GM21515 (cell line): Measurements from ENCODE around the gene VDAC1.
"Not testable (repeated sequence)": the region's sequence is repeated elsewhere in the genome, so short reads cannot be mapped to it uniquely, and the experiment has no call there.

Source experiments
- ATAC-seq: cut with Tn5 transposase; IDR thresholded peaks from one replicate; pipeline ENCODE4 v1.9.1; 2021; ENCODE audit not compliant: unreplicated experiment

VDAC1 gene

DNA sequence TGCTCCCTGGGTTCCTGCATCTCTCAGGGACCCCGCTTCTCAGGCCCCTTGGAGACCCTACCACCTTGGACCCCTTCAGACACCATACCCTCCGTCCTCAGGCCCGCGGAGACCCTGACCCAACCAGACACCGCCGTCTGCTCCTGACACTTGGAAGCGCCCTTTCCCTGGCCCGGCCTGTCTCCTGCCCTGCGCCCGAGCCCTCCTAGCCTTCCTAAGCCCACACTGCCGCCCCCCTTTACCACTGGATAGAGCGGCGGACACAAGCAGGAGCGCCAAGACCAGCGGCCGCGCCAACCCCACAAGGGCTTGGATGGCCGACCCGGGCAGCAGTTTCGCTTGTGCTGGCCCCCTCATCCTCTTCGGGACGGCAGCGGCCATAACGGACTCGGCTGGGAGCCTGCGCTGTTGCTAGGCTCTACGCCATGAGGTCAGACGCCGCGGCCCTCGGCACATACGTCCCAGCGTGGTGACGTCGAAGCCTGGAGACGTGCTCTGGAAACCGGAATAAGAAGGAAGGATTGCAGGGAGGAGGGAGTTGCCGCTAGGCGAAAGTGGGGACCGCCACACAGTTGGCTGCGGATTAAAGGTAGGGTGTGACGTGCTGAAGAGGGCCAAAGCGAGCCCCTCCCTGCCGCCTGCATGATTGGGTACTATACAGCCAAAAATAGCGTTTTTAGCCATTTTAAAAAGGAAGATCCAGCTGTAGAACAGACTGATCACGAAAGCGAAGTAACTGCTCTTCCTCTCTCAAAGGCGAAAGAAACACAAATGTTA, 36.4 kb downstream of the VDAC1 start, which contains the start of gene C5orf15:
TSS of gene C5orf15 (minus strand) at position 422 of the 777 bp plus-strand sequence. CDS start at position 381, 41 bp downstream.
- ATAC-seq, result peak; percentile 97

DNA sequence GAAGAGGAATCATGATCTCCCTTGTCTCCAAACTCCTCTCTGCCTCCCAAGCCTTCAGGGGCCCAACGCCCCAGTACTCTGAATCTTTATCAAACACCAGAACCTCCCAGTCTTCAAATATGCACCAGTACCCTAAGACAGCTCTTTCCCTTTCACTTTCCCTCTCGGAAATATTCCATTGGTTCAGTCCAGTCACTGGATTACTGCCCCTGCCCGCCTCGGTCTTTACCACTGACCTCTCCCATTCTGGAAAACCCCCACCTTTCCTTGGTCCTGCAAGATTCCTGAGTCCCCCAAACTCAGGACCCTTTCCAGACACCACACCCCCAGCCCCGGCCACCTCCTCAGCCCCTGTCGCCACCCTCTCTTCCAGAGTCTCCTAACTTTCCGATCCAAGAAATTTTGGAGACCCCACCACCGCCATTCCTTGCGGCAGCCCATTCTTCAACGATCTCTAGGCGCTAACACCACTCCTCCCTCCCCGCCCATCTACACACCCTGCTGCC, 37.0 kb downstream of the VDAC1 start:
- ATAC-seq, result peak; percentile 1

DNA sequence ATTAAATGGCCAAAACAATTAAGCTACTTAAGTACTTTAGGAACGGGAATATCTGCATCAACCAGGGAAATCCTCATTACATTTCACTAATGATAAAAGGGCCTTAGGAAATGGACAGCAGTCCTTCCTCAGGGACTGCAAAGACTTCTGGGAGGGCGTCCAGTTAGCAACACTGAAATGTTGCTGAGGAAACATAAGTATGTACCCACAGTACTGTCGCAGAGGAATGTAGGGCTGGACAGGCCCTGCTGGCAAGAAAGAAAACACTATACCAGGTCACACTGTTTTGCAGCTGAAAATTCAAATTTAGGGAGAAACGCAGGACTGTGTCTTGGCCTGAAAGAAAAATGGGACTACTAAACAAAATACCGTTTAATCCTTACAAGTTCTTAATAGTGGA, 37.7 kb downstream of the VDAC1 start:
- no peak for ATAC-seq

DNA sequence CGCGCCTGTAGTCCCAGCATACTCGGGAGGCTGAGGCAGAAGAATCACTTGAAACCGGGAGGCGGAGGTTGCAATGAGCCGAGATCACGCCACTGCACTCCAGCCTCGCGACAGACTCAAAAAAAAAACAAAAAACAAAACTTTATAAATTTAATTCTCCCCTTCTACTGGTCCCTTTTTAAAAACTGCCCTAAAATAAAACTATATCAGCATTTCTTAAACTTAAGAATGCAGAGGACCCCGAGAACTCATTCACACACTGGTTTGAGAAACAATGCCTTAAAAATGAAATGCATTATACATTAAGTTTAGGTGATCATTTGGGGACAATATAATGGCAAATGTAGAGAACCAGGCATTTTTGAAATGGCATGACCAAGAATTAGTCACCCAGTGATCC, 38.7 kb downstream of the VDAC1 start:
- no peak for ATAC-seq

DNA sequence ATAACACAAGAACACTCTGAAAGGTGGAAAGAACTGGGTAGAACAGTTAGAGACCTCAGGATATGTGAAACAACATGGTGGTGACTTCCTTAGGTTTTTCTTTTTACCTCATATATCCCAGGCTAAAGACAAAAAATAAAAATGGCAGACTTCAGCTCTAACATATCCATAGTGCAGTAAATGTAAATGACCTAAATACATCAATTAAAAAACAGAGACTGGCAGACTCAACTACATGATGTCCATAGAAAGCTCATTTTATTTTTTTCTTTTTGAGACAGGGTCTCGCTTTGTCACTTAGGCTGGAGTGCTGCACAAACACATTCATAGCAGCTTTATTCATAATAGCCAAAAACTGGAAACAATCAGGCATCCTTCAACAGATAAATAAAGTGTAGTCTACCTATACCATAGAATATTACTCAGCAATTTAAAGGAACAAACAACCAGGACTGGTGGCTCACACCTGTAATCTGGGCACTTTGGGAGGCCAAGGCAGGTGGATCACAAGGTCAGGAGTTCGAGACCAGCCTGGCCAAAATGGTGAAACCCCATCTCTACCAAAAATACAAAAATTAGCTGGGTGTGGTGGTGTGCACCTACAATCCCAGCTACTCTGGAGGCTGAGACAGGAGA, 41.2 kb downstream of the VDAC1 start:
- ATAC-seq, result no peak

DNA sequence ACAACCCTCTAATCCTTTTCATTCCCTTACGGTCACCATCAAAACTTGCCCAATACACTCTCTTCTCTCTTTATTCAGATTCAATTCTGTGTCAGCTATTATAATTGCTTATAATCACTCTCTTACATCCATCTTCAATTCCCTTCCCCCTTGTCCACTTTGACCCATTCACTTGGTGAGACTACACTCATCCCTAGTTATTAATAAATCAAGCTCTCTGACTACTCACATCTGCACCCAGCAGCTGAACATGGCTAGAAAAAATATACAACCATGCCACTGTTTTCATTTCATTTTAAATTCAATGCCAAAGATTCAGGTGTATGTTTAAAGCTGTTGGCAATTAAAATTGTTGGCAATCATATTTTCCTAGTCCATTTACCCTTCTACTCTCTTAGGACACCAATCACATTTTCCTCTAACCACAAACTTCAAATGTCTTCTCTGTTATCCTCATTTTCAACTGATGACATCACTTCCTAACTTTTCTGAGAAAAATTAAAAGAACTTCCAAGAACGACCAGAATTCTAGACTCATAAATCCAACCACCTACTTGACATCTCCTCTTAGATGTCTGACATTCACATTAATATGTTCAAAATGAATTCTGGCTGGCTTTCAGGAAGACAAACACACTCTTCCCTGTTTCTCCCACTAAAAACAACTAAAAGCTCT, 41.8 kb downstream of the VDAC1 start:
- ATAC-seq, result no peak

DNA sequence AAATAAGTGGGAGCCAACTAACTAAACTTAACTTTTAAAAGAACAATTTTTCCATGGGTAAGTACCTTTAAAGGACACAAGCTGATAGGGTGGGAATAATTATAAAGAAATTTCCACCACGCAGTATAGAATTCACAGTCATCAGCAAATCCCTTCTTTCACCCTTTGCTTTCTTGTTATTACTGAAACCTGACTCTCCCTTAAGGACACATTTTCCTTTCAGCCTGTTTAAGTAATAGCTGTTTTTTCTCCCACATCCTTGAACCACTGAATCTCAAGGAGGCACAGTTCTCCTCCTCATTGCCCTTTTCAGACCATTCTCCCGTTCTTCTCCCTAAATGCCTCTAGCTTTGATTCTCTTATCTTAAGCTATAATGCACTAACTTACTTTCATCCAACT, 42.6 kb downstream of the VDAC1 start:
- ATAC-seq, result no peak

DNA sequence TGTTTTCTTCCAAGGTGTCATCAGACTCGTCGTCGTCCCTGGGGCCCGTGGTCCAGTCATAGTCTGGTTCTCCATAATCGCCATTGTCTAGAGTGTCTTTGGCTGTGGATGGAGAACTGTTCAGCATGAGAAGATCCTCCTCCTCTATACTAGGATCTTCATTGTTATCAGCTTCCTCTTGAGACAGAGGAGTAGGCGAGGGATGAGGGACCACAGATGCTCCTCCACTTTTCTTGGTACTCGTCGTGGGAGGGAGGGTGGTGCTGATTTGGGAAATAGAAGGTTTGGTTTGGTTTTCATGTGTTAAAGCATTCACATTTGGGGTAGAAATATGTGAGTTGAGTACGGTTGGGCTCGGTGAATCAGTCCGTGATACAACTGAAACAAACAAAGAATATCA, 45.1 kb downstream of the VDAC1 start:
- no peak for ATAC-seq

DNA sequence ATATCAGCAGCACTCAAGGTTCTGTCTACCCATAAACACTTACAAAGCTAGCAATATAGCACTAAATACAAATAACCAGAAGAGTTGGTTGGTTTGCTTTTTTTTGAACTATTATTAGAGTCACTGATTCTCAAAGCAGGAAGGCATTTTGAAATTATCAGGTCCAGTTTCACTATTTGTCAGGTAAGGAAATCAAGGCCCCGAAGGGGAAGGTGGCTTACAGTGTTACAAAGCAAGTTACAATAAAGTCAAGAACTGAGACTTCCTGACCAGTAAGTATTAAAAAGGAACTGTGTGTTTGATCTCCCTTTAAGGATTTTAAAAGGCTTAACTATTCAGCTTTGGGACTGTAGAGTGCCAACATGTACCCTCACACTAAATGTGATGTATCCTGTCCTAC, 47.2 kb downstream of the VDAC1 start:
- ATAC-seq, result no peak

DNA sequence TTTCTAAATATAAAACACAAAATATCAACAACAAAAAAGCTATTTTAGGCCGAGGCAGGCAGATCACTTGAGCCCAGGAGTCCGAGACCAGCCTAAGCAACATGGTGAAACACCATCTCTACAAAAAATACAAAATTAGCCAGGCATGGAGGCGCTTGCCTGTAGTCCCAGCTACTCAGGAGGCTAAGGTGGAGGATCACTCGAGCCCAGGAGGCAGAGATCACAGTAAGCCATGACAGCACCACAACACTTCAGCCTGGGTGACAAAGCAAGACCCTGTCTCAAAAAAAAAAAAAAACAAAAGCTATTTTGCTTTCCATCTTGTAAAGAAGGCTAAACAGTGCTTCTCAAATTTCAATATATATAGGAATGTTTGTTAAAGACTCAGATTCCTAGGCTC, 47.7 kb downstream of the VDAC1 start:
- ATAC-seq, result no peak

DNA sequence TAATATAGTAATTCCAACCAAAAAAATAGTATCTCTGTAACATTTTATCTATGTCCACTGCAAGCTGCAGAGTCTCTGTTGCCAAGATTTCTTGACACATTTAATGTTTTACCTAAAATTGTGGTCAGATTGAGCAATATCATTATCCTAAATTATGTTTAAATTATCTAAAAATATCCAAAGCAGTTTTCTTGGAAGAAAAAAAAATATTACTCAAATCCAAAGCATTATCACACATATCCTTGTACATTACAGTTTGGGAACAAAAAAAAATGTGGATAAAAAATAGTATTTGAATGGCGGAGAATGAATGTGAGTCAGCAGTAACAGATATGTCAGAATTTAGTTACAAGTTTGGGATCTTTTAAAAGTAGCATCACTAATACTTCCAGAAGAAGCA, 48.6 kb downstream of the VDAC1 start:
- not testable (repeated sequence) for ATAC-seq

DNA sequence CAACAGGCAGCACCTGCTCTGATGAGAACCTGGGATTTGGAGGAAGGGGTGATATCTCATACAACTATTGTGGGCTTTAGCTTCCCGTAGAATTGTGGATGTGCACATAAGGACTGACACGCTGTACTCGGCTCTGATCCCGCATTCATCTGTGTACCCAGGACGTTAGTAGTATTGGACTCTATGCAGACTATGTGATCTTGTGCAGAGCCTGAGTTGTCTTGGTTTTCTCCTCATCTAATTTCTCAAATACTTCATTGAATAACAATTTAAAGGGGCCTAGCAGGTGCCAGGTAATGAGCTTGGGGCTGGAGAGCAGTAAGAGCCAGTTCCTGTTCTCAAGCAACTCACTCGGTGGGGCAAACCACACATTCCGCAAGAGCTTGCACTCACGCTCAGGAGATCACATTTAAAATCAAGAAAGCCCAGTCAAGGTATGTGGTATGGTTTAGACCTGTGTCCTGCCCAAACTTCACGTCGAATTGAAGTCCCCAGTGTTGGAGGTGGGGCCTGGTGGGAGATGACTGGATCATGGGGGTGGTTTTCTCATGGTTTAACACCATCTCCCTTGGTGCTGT, 51.1 kb downstream of the VDAC1 start:
- ATAC-seq, result no peak

DNA sequence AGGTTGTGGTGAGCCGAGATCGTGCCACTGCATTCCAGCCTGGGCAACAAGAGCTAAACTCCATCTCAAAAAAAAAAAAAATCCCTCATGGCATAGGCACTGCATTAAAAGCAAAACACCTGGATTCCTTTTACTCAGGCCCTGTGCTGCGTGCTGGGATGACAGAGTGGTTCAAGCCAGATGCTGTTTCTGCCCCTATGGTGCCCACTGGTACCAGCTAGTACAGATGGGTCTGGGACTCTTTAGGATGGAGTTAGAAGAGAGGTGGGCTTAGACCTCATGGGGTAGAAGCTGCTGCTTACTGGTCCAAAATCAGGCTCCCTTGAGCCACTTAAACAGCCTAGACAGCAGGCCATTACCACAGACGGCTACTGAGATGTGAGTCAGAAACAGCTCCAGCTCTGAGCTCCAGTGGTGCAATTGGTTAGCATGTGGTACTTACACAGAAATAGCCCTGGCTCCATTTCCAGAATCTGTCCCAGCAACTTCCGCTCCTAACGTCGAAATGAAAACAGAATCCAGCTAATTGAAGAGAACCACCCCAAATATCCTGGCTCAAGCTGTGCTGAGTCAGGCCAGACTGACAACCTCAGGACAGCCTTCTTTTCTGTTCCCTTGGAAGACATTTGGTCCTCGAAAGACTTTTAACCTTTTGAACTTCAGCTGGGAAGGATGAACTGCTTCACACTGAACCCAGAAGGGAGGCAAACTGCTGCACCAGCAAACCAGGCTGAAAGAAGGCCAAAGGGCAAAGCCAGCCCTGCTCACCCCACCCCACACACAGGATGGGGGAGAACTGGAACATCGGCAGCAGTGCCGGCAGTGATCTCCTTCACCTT, 51.8 kb downstream of the VDAC1 start:
- ATAC-seq, result no peak

DNA sequence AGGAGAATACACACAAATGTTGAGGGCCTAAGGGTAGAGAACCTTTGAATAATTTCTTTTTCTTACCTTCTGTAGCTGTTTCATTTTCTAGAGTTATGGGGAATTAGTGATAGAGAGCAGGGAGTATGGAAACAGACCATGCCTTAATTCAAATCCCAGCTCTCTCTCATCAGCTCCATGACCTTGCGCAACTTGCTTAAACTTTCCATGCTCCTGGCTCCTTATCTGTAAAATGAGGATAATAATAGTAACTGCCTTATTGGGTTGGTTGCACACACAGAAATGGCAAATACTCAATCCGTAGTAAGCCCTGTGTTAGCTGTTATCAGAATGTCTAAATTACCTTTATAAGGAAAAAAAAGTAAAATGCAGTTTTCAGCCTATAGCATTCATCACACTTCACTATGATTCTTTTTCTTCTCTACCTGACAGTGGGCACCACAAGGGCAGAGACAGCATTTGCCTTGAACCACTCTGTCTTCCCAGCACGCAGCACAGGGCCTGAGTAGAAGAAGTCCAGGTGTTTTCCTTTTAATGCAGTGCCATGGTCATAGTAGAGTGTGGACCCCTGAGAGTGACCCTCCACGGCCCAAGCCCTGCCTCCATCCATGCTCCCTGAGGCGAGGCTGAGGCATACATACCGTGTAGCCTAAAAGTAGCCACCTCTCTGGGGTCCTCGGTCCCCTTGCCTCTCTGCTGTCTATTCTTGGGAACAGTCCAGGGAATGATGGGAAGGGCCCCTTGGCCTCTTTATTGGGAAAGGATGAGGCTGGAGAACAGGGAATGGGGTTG, 53.8 kb downstream of the VDAC1 start:
- no peak for ATAC-seq

DNA sequence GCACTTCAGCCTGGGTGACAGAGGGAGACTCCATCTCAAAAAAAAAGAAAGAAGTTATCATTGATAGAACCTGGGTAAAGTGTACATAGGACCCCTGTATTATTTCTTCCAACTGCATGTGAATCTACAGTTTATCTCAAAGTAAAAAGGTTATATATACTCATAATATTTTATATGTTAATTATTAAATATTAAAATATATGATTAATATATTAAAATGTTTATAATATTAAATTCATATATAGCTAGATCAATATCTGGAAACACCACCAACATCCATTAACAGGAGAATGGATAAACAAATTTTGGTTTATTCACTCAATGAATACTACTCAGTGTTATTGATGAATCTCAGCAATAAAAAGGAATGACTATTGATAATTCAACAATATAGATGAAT, 56.1 kb downstream of the VDAC1 start:
- no peak for ATAC-seq

DNA sequence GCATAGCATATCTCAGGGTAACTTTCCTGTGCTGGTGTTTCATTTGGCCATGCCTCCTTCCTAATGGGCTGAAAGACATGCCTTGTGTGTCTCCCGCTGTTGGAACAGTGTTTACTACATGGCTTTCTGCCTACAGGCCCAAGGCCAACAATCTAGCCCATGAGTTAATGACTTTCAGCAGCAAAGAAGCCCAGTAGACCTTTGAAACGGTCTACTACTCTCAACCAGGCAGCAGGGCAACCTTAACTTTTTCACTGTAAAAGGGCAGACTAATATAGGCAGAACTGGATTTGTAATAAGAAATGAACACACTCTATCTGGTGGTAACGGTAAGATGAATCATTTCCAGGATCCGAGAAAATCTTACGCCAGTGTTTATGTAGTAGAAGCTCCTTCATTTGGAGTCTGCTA, 57.3 kb downstream of the VDAC1 start:
- no peak for ATAC-seq

DNA sequence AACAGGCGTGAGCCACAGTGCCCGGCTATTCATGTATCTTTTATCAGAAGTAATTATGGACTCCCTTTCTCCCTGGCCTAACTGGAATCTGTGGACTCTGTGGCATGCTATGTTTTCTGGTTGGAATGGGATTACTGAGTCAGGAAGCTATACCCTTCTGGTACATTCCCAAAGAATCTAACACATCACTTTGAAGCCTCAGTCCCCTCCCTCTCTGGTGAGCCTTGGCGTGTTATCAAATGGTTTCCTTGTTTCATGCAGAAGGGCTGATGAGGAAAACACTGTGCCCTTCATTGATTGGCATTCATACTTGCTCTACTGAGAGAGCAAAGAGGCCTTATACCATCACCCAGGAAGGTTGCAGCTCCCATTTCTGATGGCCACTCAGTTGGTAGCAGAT, 59.2 kb downstream of the VDAC1 start:
- no peak for ATAC-seq

DNA sequence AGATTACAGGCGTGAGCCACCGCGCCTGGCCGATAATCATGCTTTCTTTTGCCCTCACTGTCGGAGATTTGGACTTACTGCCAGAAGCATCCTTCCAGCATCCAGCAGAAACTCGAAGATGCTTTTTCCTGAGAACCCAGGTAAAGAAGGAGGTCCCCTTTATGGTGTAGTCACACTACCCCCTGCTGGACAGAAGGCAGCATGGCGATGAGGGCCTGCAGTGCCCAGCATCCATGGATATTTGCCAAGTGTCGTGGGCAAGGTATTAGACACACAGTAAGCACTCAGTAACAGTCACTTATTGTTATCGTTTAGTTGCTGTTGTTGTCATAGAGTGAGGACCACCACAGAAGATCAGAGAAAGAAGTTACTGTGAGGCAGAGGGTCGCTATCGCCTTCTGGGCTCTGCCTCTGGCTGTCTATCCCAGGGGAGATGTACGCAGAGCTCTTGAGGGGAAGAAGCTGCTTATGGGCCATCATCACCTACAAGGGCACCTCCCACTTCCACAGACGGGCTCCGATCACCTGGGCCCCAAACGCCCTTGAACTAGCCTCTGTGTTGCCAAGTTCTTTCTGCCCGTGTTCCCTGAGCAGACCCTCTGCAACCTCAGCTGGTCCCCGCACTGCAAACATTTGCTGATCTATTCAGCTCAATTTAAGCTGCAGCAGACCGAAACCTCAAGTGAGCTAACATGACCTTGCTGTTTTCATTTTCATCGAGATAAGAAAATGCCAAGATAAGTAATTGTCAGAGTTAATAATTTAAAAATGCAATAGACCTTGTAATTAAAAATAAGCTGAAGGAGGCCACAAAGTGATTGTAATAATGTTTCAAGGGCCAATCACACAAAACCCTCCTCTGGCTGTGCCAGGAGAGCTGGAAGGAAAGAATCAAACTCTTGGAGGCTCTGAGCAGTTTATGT, 60.3 kb downstream of the VDAC1 start:
- ATAC-seq, result peak; percentile 62

DNA sequence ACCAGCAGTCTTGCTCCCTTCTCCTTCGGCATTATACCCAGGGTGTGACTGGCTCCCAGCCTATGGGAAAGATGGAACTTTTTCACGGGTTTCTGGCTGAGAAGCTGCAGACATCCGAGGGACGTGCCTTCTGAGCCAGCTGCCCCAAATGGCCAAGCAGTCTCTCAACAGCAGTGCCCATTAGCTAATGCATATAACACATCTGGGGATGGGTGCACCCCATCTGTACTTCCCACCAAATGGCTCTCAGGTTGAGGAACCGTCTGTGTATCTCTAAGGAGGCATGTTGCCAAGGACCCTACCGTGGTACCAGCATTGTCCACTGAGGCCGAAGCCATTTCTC, 61.3 kb downstream of the VDAC1 start:
- ATAC-seq, result no peak
